SKM-1 treated with dmso at 0.1 percent for 144 hours (cell line): Measurements from ENCODE around the gene BEND5.

ENCODE experiments used
- DNase-seq: peaks from one replicate; lab custom pipeline; 2025; ENCODE audit not compliant: unreplicated experiment; lab: John Stamatoyannopoulos, UW

The BEND5 gene

DNA sequence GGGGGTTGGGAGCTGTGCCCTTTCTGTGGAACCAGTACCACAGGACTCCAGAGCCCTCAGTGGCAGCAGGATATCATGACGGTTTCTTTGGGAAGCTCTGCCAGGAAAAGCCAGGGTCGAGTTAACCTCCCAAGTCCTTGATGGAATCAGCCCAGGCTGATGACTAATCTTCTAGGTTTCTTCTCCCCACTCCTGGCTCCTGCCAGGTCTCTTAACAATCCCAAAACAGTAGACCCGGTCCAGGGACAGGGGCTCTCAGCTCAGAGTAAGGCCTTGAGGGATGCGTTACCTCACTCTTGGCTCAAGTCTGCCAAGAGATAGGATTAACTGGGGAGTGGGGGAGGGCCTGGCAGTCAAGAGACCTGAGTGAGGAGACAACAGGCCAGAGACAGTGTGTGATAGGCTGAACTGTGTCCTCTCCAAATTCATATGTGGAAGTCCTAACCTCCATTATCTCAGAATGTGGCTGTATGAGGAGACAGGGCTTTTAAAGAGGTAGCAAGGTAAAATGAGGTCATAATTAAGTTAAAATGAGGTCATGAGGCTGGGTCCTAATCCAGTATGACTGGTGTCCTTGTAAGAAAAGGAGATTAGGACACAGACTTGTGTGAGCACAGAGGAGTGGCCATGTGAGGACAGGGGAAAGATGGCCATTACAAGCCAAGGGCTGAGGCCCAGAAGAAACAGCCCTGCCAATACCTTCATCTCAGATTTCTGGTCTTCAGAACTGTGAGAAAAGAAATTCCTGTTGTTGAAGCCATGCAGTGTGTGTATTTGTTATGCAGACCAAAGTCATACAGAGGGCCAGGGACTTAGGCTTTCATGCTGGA is 95.0 kb downstream of the BEND5 start:
- DNase-seq = no peak

- DNase-seq = no peak
Measured at GRCh38 chr1:48680411-48681035, 96.2 kb downstream of the BEND5 start.

DNA sequence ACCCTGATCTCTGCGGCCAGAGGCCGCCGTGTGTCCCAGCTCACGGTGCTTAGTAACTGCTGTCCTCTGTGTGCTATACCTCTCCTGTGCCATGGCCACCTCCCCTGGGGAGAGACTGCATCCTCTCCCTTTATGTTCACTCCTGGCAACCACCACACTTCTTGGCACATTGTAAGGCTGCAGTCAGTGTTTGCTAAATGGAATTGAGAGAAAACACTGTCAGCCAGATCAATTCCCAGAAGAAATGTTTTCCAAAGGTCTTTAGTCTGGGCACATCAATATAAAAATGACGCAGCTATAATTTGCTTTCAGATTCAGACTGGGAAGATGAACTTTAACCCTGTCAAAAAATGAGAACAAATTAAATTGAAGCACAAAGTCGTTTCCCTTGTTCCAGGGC is 96.8 kb downstream of the BEND5 start:
- no peak for DNase-seq

- no peak for DNase-seq
Measured at GRCh38 chr1:48678710-48679505, 97.8 kb downstream of the BEND5 start.
